ENCODE results near the gene SLU7. TPM values are rescaled to one million over a fixed set of nuclear protein-coding genes. Genes with fewer than 3 reads are reported as not detected.

SLU7 gene
- total RNA-seq, 1 donor from 2014 or later: 16.2 TPM

- H3K9me3 ChIP-seq (ENCODE audit: control insufficient read depth in 3 of 3, low read length in 3 of 3): no peaks in the 10 kb centered on the region
- H3K27me3 ChIP-seq (ENCODE audit: control insufficient read depth in 3 of 3, insufficient read depth in 3 of 3, low read length in 3 of 3): no peaks in the 10 kb centered on the region
- H3K27ac ChIP-seq (ENCODE audit: low read depth, low read length): peak within 1 kb of the TSS; percentile 43
- H3K4me3 ChIP-seq (ENCODE audit: low read length in 3 of 3): peak within 1 kb of the TSS; percentile 73 to 81 (median 76)
- peak within 1 kb of the TSS; percentile 64 to 69 (median 66) for H3K9ac ChIP-seq (ENCODE audit: low read depth in 1 of 3, low read length in 3 of 3)
- H3K36me3 ChIP-seq (ENCODE audit: control insufficient read depth in 3 of 3, insufficient read depth in 3 of 3, low read length in 3 of 3): no peaks in the 10 kb centered on the region
- peaks cover 9 to 15% (median 13%) of the 10 kb centered on the region in 3 donors for H3K4me1 ChIP-seq (ENCODE audit: control insufficient read depth in 3 of 3, insufficient read depth in 3 of 3, low read length in 3 of 3)
Observed at GRCh38 chr5:160421625-160422258, 2.9 kb upstream of the SLU7 start, which contains the start of gene PTTG1. TSS of gene PTTG1 (plus strand) at chr5:160421855. CDS start at chr5:160422313, 458 bp downstream.

GRCh38 chr5:160420331-160420610, 1.4 kb upstream of the SLU7 start:
- Histone ChIP-seq H3K27me3 (ENCODE audit: control insufficient read depth in 3 of 3, insufficient read depth in 3 of 3, low read length in 3 of 3) (no peaks in the 10 kb centered on the region), H3K4me3 (ENCODE audit: low read length in 3 of 3) (no peak overlapping the region), H3K36me3 (ENCODE audit: control insufficient read depth in 3 of 3, insufficient read depth in 3 of 3, low read length in 3 of 3) (peaks cover 0 to 2% (median 0%) of the 10 kb centered on the region in 3 donors), H3K9ac (ENCODE audit: low read depth in 1 of 3, low read length in 3 of 3) (no peak overlapping the region), H3K9me3 (ENCODE audit: control insufficient read depth in 3 of 3, low read length in 3 of 3) (no peaks in the 10 kb centered on the region), H3K27ac (ENCODE audit: low read depth, low read length) (no peak overlapping the region), H3K4me1 (ENCODE audit: control insufficient read depth in 3 of 3, insufficient read depth in 3 of 3, low read length in 3 of 3) (peaks cover 9 to 15% (median 13%) of the 10 kb centered on the region in 3 donors)

GRCh38 chr5:160419458-160420330, 813 bp upstream of the SLU7 start:
- Histone ChIP-seq H3K9me3 (ENCODE audit: control insufficient read depth in 3 of 3, low read length in 3 of 3) (no peaks in the 10 kb centered on the region), H3K4me1 (ENCODE audit: control insufficient read depth in 3 of 3, insufficient read depth in 3 of 3, low read length in 3 of 3) (peaks cover 9 to 15% (median 13%) of the 10 kb centered on the region in 3 donors), H3K36me3 (ENCODE audit: control insufficient read depth in 3 of 3, insufficient read depth in 3 of 3, low read length in 3 of 3) (peaks cover 0 to 7% (median 0%) of the 10 kb centered on the region in 3 donors), H3K27me3 (ENCODE audit: control insufficient read depth in 3 of 3, insufficient read depth in 3 of 3, low read length in 3 of 3) (no peaks in the 10 kb centered on the region), H3K4me3 (ENCODE audit: low read length in 3 of 3) (peak overlapping the region; percentile 92 to 99 (median 93)), H3K27ac (ENCODE audit: low read depth, low read length) (peak overlapping the region; percentile 81), H3K9ac (ENCODE audit: low read depth in 1 of 3, low read length in 3 of 3) (peak overlapping the region; percentile 89 to 92 (median 89))

DNA sequence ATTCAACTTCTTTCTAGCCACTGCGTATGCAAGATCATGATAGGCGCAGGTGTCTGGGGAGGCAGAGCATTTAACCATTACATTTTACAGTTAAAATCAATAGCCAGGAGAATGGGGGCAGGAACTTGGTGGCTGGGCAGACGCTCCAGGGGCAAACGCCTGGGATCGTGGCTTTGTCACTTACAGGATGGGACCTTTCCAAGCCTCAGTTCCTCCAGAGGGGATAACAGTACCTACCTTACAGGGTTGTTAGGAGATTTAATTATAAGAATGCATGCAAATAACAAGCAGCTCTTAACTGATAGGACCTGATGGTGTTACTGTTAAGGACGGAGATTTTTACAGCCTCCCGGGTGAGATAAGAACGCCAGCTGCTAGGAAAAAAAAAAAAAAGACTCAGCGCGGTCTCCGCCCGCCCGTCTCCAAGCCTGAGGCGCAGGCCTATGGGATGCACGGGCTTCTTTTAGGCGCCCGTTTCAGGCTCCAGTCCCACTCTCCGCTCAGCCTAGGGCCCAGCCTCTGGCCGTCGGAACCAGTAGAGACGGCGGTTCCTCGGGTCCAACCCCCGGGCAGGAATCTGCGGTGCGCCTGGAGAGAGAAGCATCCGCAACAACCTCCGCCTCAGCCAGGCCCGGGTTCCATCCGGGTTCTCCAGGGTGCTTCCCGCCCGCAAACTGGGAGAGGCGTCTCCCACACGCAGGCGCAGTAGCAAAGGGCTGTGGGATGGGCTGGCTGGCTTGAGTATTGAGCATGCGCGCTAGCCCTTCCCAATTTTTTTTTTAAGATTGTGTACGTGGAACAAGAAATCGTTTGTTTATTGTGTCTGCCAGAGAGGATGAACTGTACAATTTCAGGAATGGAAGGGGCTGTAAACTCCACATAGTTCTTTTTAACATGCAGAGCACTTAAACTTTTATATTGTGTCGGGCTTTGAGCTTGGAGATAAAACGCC, 19.2 kb downstream of the SLU7 start, which contains the start of gene FAM200C:
TSS of gene FAM200C (minus strand) at position 653 of the 952 bp plus-strand sequence. CDS start 4,564 bp downstream, outside the sequence.
- H3K27ac ChIP-seq (ENCODE audit: low read depth, low read length): peak within 1 kb of the TSS; percentile 66
- H3K36me3 ChIP-seq (ENCODE audit: control insufficient read depth in 3 of 3, insufficient read depth in 3 of 3, low read length in 3 of 3): peaks cover 15 to 22% (median 18%) of the 10 kb centered on the region in 3 donors
- H3K4me3 ChIP-seq (ENCODE audit: low read length in 3 of 3): peak within 1 kb of the TSS; percentile 87 to 96 (median 90)
- no peaks in the 10 kb centered on the region for H3K27me3 ChIP-seq (ENCODE audit: control insufficient read depth in 3 of 3, insufficient read depth in 3 of 3, low read length in 3 of 3)
- peaks cover 2 to 19% (median 15%) of the 10 kb centered on the region in 3 donors for H3K4me1 ChIP-seq (ENCODE audit: control insufficient read depth in 3 of 3, insufficient read depth in 3 of 3, low read length in 3 of 3)
- H3K9me3 ChIP-seq (ENCODE audit: control insufficient read depth in 3 of 3, low read length in 3 of 3): no peaks in the 10 kb centered on the region
- peak within 1 kb of the TSS; percentile 85 to 94 (median 87) for H3K9ac ChIP-seq (ENCODE audit: low read depth in 1 of 3, low read length in 3 of 3)

- no peak overlapping the region for H3K27ac ChIP-seq (ENCODE audit: low read depth, low read length)
Observed at GRCh38 chr5:160398806-160399205, 20.1 kb downstream of the SLU7 start.

DNA sequence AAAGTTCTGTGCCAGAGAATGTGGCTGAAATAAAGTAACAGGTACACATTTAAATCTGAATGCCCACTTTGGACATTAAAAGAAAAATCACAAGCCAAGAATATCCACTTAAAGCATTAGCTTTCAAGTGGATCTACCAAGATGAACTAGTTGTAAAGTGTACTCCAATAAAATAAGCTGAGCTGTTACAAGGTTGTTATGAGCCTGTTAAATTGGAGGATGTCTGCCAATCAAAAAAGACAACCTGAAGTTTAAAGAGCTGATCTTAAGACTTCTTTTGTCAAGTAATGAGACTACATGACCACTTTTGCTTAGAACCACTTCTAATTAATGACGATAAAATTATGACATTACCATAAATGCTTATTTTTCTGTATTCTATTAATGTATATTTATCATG, 21.4 kb downstream of the SLU7 start:
- Histone ChIP-seq H3K4me1 (ENCODE audit: control insufficient read depth in 3 of 3, insufficient read depth in 3 of 3, low read length in 3 of 3) (peaks cover 2 to 19% (median 15%) of the 10 kb centered on the region in 3 donors), H3K4me3 (ENCODE audit: low read length in 3 of 3) (no peak overlapping the region), H3K27me3 (ENCODE audit: control insufficient read depth in 3 of 3, insufficient read depth in 3 of 3, low read length in 3 of 3) (no peaks in the 10 kb centered on the region), H3K9ac (ENCODE audit: low read depth in 1 of 3, low read length in 3 of 3) (peak overlapping the region in 1 of 3 donors; percentile 10), H3K36me3 (ENCODE audit: control insufficient read depth in 3 of 3, insufficient read depth in 3 of 3, low read length in 3 of 3) (peaks cover 0 to 4% (median 0%) of the 10 kb centered on the region in 3 donors), H3K27ac (ENCODE audit: low read depth, low read length) (no peak overlapping the region), H3K9me3 (ENCODE audit: control insufficient read depth in 3 of 3, low read length in 3 of 3) (no peaks in the 10 kb centered on the region)

More at GRCh38 chr5:160398806-160399205, 20.1 kb downstream of the SLU7 start:
- Histone ChIP-seq H3K9me3 (ENCODE audit: control insufficient read depth in 3 of 3, low read length in 3 of 3) (no peaks in the 10 kb centered on the region), H3K4me3 (ENCODE audit: low read length in 3 of 3) (peak overlapping the region; percentile 87 to 96 (median 90)), H3K27me3 (ENCODE audit: control insufficient read depth in 3 of 3, insufficient read depth in 3 of 3, low read length in 3 of 3) (no peaks in the 10 kb centered on the region), H3K9ac (ENCODE audit: low read depth in 1 of 3, low read length in 3 of 3) (peak overlapping the region; percentile 15 to 94 (median 85)), H3K4me1 (ENCODE audit: control insufficient read depth in 3 of 3, insufficient read depth in 3 of 3, low read length in 3 of 3) (peaks cover 2 to 19% (median 15%) of the 10 kb centered on the region in 3 donors), H3K36me3 (ENCODE audit: control insufficient read depth in 3 of 3, insufficient read depth in 3 of 3, low read length in 3 of 3) (peaks cover 8 to 13% (median 9%) of the 10 kb centered on the region in 3 donors)

- no peaks in the 10 kb centered on the region for H3K36me3 ChIP-seq (ENCODE audit: control insufficient read depth in 3 of 3, insufficient read depth in 3 of 3, low read length in 3 of 3)
- no peak overlapping the region for H3K9ac ChIP-seq (ENCODE audit: low read depth in 1 of 3, low read length in 3 of 3)
- H3K4me3 ChIP-seq (ENCODE audit: low read length in 3 of 3): no peak overlapping the region
- H3K27ac ChIP-seq (ENCODE audit: low read depth, low read length): no peak overlapping the region
- no peaks in the 10 kb centered on the region for H3K27me3 ChIP-seq (ENCODE audit: control insufficient read depth in 3 of 3, insufficient read depth in 3 of 3, low read length in 3 of 3)
- peaks cover 2 to 15% (median 13%) of the 10 kb centered on the region in 3 donors for H3K4me1 ChIP-seq (ENCODE audit: control insufficient read depth in 3 of 3, insufficient read depth in 3 of 3, low read length in 3 of 3)
- no peaks in the 10 kb centered on the region for H3K9me3 ChIP-seq (ENCODE audit: control insufficient read depth in 3 of 3, low read length in 3 of 3)
Observed at GRCh38 chr5:160395111-160395510, 23.8 kb downstream of the SLU7 start.

- H3K27me3 ChIP-seq (ENCODE audit: control insufficient read depth in 3 of 3, insufficient read depth in 3 of 3, low read length in 3 of 3): no peaks in the 10 kb centered on the region
- H3K4me1 ChIP-seq (ENCODE audit: control insufficient read depth in 3 of 3, insufficient read depth in 3 of 3, low read length in 3 of 3): peaks cover 0 to 3% (median 2%) of the 10 kb centered on the region in 3 donors
- no peaks in the 10 kb centered on the region for H3K36me3 ChIP-seq (ENCODE audit: control insufficient read depth in 3 of 3, insufficient read depth in 3 of 3, low read length in 3 of 3)
- no peak overlapping the region for H3K9ac ChIP-seq (ENCODE audit: low read depth in 1 of 3, low read length in 3 of 3)
- H3K9me3 ChIP-seq (ENCODE audit: control insufficient read depth in 3 of 3, low read length in 3 of 3): no peaks in the 10 kb centered on the region
- H3K27ac ChIP-seq (ENCODE audit: low read depth, low read length): no peak overlapping the region
- H3K4me3 ChIP-seq (ENCODE audit: low read length in 3 of 3): no peak overlapping the region
Observed at GRCh38 chr5:160390787-160391696, 27.8 kb downstream of the SLU7 start.
